Stimulated activated memory B cell treated with anti-CD40 and anti-IgM and Interleukin-4, amounts not matched to agents 10 μg/mL and 1 μg/mL and 100 μg/mL, for 72 hours (primary cell): ENCODE results near the gene UFL1.
"Not testable (repeated sequence)": the region's sequence is repeated elsewhere in the genome, so short reads cannot be mapped to it uniquely, and the experiment has no call there.

Experiments
- ATAC-seq: fragments of 150-1000 bp; cut with Tn5 transposase; 2 replicates; pipeline ENCODE4 v1.10.0; 2021
- H3K27ac Mint-ChIP-seq: one replicate; pipeline ENCODE4 v1.8.0; 2022; ENCODE audit warnings: mild to moderate bottlenecking, mixed read lengths
- H3K27me3 Mint-ChIP-seq: one replicate; pipeline ENCODE4 v1.8.0; 2022; ENCODE audit warnings: mixed read lengths
- H3K36me3 Mint-ChIP-seq: one replicate; pipeline ENCODE4 v1.8.0; 2022; ENCODE audit warnings: mixed read lengths
- H3K4me1 Mint-ChIP-seq: one replicate; pipeline ENCODE4 v1.8.0; 2022; ENCODE audit warnings: mixed read lengths
- H3K4me3 Mint-ChIP-seq: one replicate; pipeline ENCODE4 v1.8.0; 2022; ENCODE audit warnings: mild to moderate bottlenecking, moderate library complexity, mixed read lengths
- H3K9me3 Mint-ChIP-seq: one replicate; pipeline ENCODE4 v1.8.0; 2022; ENCODE audit warnings: mixed read lengths

The UFL1 gene

DNA sequence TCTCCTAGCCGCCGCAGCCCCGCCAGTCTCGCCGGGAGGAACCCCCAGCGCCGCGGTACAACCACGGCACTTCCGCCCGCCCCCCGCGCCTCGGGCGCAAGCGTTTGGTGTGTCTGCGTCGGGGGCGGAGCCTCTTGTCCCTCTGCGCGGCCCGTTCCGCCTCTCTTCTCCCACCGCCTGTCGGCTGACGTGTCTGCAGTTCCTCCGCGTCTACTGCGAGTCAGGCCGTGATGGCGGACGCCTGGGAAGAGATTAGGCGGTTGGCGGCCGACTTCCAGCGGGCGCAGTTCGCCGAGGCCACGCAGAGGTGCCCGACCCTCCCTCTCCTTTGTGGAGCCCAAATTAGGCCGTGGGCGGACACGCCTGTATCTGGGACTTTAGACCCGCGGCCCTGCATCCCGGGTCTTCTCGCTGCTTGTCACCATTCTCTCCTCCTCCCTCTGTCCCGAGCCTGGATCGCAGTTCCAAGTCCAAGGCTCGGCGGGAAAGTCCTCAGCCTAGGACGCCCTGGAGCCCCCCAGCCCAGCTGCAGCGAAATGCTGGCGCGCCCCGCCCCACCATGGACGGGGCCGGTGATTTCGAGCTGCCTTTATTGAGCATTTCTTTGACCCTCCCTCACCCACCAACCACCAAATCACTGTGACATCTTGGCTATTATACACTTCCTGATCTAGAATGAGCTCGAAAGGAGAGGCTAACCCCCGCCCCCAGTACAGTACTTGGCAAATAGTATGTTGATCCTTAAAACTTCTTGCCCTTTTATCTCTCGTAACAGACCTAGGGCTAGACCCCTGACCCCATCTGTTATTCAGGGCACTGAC, at the start of gene UFL1:
Gene UFL1 (plus strand): TSS at position 163 of the 821 bp plus-strand sequence. CDS start 68 bp downstream, at position 231.
- Mint-ChIP-seq H3K4me1 (peaks cover 18% of the 10 kb centered on the region), H3K4me3 (peak within 1 kb of the TSS; percentile 99), H3K36me3 (peaks cover 9% of the 10 kb centered on the region), H3K9me3 (no peaks in the 10 kb centered on the region), H3K27me3 (no peaks in the 10 kb centered on the region), H3K27ac (peak within 1 kb of the TSS; percentile 98)
- peak; percentile 99 for ATAC-seq

DNA sequence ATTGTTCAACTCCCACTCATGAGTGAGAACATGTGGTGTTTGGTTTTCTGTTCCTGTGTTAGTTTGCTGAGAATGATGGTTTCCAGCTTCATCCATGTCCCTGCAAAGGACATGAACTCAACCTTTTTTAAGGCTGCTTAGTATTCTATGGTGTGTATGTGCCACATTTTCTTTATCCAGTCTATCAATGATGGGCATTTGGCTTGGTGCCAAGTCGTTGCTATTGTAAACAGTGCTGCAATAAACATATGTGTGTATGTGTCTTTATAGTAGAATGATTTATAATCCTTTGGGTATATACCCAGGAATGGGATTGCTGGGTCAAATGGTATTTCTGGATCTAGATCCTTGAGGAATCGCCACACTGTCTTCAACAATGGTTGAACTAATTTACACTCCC, 49.3 kb upstream of the UFL1 start:
- H3K4me3 Mint-ChIP-seq, H3K27ac Mint-ChIP-seq, H3K4me1 Mint-ChIP-seq, H3K36me3 Mint-ChIP-seq, ATAC-seq, H3K27me3 Mint-ChIP-seq: not testable (repeated sequence)
- peaks cover 30% of the 10 kb centered on the region for H3K9me3 Mint-ChIP-seq

DNA sequence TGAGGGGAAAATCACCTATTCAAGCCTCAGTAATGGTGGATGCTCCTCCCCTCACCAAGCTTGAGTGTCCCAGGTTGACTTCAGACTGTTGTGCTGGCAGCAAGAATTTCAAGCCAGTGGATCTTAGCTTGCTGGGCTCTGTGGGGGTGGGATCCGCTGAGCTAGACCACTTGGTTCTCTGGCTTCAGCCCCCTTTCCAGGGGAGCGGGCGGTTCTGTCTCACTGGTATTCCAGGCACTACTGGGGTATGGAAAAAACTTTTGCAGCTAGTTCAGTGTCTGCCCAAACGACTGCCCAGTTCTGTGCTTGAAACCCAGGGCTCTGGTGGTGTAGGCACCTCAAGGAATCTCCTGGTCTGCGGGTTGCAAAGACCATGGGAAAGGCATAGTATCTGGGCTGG, 42.9 kb upstream of the UFL1 start:
- Mint-ChIP-seq H3K4me1 (no peaks in the 10 kb centered on the region), H3K27me3 (no peaks in the 10 kb centered on the region), H3K4me3 (no peak overlapping the region), H3K9me3 (peaks cover 36% of the 10 kb centered on the region), H3K36me3 (no peaks in the 10 kb centered on the region), H3K27ac (no peak overlapping the region)
- no peak for ATAC-seq

DNA sequence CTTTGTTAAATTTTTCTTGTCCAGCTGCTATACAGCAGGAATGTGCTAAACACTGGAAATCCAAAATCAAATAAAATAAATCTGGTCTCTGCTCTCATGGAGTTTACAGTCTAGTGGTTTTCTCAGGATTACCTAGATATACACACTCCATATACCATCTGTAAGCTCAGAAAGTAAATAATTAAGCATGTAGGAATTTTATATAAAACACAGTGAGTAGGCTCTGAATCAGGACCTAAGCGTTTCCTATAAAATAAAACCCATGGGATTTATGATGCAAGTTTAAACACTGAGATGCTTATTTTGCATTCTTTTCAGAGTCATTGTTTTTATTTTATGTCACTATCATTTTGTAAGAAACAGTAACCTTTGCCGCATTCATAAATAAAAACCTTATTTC, 29.7 kb upstream of the UFL1 start:
- Mint-ChIP-seq H3K27ac (no peak overlapping the region), H3K27me3 (no peaks in the 10 kb centered on the region), H3K4me3 (no peak overlapping the region), H3K36me3 (peaks cover 6% of the 10 kb centered on the region), H3K4me1 (no peaks in the 10 kb centered on the region), H3K9me3 (peaks cover 25% of the 10 kb centered on the region)
- no peak for ATAC-seq

DNA sequence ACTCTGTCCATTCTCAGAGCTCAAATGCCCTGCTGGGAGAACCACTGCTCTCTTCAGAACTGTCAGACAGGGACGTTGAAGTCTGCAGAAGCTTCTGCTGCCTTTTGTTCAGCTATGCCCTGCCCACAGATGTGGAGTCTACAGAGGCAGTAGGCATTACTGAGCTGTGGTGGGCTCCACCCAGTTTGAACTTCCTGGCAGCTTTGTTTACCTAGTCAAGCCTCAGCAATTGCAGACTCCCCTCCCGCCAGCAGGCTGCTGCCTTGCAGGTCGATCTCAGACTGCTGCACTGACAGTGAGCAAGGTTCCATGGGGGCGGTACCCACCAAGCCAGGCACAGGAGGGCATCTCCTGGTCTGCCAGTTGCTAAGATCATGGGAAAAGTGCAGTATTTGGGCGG, 21.8 kb upstream of the UFL1 start:
- Mint-ChIP-seq H3K4me1 (peaks cover 7% of the 10 kb centered on the region), H3K36me3 (peaks cover 39% of the 10 kb centered on the region), H3K27ac (no peak overlapping the region), H3K4me3 (no peak overlapping the region), H3K27me3 (no peaks in the 10 kb centered on the region), H3K9me3 (peaks cover 25% of the 10 kb centered on the region)
- no peak for ATAC-seq

DNA sequence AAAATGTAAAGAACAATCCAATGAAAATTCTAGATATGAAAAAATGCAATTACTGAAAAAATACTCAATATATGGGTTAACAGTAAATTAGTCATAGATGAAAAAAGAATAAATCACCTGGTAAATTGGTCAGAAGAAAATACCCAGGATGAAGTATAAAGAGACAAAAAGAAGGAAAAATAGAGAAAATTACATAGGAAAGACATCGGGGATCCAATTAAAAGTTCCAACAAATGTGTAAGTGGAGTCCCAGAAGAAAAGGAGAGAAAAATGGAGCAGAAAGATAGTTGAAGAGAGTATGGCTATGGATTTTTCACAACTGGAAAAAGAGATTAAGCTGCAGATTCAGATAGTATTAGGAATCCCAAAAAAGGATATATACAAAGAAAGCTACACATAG, 18.7 kb upstream of the UFL1 start:
- H3K27me3 Mint-ChIP-seq, result no peaks in the 10 kb centered on the region
- no peak overlapping the region for H3K27ac Mint-ChIP-seq
- ATAC-seq, result no peak
- peaks cover 7% of the 10 kb centered on the region for H3K4me1 Mint-ChIP-seq
- peaks cover 18% of the 10 kb centered on the region for H3K9me3 Mint-ChIP-seq
- no peak overlapping the region for H3K4me3 Mint-ChIP-seq
- H3K36me3 Mint-ChIP-seq, result peaks cover 49% of the 10 kb centered on the region

DNA sequence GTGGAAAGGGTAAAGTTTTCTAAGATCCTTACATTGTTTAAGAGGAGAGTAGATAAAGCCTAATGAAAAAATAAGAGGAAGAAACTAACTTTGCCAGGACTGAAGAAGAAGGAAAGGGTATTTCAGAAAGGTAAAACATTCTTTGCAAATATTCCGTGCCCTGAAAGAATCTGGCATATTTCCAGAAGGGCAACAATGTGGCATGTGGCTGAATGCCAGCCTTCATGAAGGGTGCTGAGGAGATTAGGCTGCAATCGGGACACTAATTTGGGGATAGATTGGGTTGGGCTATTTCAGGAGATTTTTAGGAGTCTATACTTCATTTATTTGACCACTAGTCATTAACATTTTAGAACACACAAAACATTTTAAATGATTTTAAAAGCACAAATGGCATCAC, 16.2 kb upstream of the UFL1 start:
- Mint-ChIP-seq H3K27ac (no peak overlapping the region), H3K9me3 (peaks cover 17% of the 10 kb centered on the region), H3K36me3 (peaks cover 59% of the 10 kb centered on the region), H3K27me3 (no peaks in the 10 kb centered on the region), H3K4me1 (peaks cover 4% of the 10 kb centered on the region), H3K4me3 (no peak overlapping the region)
- no peak for ATAC-seq

DNA sequence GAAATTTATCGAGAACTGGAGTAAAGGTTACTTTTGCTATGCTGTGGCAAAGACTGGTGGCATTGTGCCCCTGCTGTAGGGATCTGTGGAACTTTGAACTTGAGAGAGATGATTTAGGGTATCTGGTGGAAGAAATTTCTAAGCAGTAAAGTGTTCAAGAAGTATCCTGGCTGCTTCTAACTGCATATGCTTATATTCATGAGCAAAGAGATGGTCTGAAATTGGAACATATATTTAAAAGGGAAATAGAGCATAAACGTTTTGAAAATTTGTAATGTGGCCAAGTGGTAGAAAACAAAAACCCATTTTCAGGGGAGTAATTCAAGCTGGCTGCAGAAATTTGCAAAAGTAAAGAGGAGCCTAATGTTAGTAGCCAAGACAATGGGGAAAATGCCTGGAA, 12.3 kb upstream of the UFL1 start:
- no peak for ATAC-seq
- no peaks in the 10 kb centered on the region for H3K4me1 Mint-ChIP-seq
- H3K4me3 Mint-ChIP-seq, result no peak overlapping the region
- no peak overlapping the region for H3K27ac Mint-ChIP-seq
- H3K36me3 Mint-ChIP-seq, result peaks cover 50% of the 10 kb centered on the region
- H3K9me3 Mint-ChIP-seq, result peaks cover 14% of the 10 kb centered on the region
- H3K27me3 Mint-ChIP-seq, result no peaks in the 10 kb centered on the region

DNA sequence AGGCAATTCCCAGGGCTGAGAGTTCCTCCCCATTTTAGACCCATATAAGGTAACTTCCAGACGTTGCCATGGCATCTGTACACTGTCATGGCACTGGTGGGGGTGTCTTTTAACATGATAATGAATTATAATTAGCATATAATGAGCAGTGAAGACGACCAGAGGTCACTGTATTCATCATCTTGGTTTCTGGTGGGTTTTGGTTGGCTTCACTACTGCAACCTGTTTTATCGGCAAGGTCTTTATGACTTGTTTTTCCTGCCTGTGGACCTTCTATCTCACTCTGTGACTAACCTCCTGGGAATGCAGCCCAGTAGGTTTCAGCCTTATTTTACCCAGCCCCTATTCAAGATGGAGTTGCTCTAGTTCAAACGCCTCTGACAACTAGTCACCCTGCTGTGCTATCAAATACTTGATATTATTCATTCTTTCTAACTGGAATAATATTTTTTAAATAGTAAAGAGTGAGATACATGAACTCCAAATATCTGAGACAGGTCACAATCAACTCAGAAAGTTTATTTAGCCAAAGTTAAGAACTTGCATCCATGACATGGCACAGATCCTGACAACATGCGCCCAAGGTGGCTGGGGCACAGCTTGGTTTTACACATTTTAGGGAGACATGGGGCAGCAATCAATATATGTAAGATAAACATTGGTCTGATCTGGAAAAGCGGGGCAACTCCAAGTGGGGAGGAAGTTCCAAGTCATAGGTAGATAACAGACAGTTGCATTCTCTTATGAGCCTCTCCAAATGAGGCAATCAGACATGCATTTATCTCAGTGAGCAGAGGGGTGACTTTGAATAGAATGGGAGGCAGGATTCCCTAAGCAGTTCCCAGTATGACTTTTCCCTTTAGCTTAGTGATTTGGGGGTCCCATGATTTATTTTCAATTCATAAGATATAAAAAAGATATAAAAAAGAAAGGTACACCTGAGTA, 1.2 kb upstream of the UFL1 start:
- H3K27ac Mint-ChIP-seq, result peak overlapping the region; percentile 98
- ATAC-seq, result no peak

DNA sequence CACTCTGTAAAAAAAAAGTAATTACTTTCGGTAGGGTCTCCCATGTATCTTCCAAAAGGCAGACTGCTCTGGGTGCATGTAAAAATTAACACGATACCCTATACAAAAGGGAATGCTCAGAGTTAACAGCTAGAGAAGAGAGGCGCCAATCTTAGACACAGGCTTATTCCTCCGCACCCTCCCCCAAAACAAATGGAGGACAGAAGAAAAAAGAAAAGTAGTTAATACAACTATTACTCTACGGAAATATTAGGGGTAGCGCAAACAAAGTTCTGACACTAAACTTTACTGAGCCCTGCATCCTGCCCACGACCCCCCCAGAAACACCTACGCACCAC, 331 bp upstream of the UFL1 start:
- peak; percentile 37 for ATAC-seq
- H3K4me1 Mint-ChIP-seq, result peaks cover 18% of the 10 kb centered on the region
- peak overlapping the region; percentile 98 for H3K27ac Mint-ChIP-seq

More for the DNA sequence above, 1.2 kb upstream of the UFL1 start:
- Mint-ChIP-seq H3K36me3 (no peaks in the 10 kb centered on the region), H3K27me3 (no peaks in the 10 kb centered on the region), H3K4me3 (peak overlapping the region; percentile 99), H3K9me3 (no peaks in the 10 kb centered on the region), H3K4me1 (peaks cover 18% of the 10 kb centered on the region)

DNA sequence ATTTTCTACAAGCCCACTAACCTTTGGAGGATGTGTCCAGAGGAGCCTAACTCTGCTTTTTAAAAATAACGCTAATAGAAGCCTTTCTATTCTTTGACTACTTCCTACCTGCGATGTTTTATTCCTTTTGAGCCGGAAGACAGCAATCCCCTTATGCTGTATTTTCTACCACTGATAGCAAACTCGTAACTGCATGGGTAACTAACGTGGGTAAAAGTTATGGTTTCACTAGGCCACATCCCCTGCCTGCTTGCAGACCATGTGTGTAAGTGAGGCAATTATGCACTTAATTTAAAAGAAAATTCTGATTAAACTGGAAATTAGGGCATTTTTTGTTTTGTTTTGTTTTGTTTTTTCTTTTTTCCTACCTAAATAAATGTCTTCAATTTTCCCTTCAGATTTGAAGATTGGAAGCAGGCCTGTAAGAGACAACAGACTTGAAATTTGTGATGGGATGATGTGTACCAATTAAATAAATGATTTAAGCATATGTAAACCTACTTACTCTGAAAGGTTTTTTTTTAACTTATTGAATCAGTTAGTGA, 931 bp downstream of the UFL1 start:
- peak overlapping the region; percentile 99 for H3K4me3 Mint-ChIP-seq
- ATAC-seq, result no peak
- no peaks in the 10 kb centered on the region for H3K9me3 Mint-ChIP-seq
- peaks cover 18% of the 10 kb centered on the region for H3K4me1 Mint-ChIP-seq
- H3K27ac Mint-ChIP-seq, result peak overlapping the region; percentile 98
- peaks cover 9% of the 10 kb centered on the region for H3K36me3 Mint-ChIP-seq
- no peaks in the 10 kb centered on the region for H3K27me3 Mint-ChIP-seq

More for the DNA sequence above, 331 bp upstream of the UFL1 start:
- peak overlapping the region; percentile 99 for H3K4me3 Mint-ChIP-seq
- H3K36me3 Mint-ChIP-seq, result peaks cover 7% of the 10 kb centered on the region
- no peaks in the 10 kb centered on the region for H3K9me3 Mint-ChIP-seq
- H3K27me3 Mint-ChIP-seq, result no peaks in the 10 kb centered on the region

DNA sequence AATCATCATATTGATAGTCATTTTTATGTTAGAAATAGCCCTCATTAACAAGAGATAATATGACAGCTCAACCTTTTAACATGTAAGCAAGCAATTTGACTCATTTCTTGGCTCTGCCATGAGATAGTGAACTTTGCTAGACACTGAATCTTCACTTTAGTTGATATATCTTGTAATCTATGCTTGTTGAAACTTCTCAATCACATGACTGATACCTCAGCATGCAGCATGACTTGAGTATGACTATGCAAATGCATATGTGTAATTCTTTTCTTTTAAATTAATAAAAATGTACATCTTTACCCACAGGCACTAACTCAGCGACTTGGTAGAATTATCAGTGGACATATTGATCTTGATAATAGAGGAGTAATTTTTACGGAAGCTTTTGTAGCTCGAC, 6.6 kb downstream of the UFL1 start:
- ATAC-seq, result no peak
- H3K27me3 Mint-ChIP-seq, result no peaks in the 10 kb centered on the region
- peaks cover 53% of the 10 kb centered on the region for H3K36me3 Mint-ChIP-seq
- peaks cover 25% of the 10 kb centered on the region for H3K4me1 Mint-ChIP-seq
- H3K27ac Mint-ChIP-seq, result no peak overlapping the region
- peaks cover 6% of the 10 kb centered on the region for H3K9me3 Mint-ChIP-seq
- H3K4me3 Mint-ChIP-seq, result no peak overlapping the region

DNA sequence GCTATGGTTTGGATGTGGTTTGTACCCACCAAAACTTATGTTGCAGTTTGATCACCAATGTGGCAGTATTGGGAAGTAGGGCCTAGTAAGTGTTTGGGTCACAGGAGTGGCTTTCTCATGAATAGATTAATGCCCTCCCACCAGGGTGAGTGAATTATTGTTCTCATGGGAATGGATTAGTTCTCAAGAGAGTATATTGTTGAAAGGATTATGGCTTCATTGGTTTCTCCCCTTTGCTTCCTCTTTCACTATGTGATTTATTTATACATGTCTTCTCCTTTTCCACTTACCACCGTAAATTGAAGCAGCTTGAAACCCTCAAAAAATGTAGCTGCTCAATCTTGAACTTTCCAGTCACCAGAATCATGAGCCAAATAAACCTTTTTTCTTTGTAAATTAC, 10.8 kb downstream of the UFL1 start:
- Mint-ChIP-seq H3K4me3 (no peak overlapping the region), H3K9me3 (peaks cover 6% of the 10 kb centered on the region), H3K27me3 (no peaks in the 10 kb centered on the region), H3K36me3 (peaks cover 52% of the 10 kb centered on the region), H3K4me1 (peaks cover 22% of the 10 kb centered on the region), H3K27ac (no peak overlapping the region)
- no peak for ATAC-seq

DNA sequence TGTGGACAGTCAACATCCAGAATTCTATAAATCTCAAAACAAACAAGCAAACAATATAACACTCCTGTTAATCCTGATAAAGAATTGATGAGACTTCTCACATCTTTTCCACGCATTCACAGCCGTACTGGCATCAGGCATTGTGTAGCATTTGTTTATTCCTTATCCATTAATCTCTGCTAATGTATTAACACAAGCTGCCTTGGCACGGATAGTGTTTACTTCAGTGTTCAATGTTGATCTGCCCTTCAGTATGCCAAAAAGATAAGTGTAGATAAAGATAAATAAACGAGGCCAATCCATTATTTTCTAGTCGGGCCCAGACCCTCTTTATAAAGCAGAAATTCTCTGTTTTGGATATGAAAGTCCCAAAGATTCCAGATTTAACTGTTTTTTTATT, 16.1 kb downstream of the UFL1 start:
- Mint-ChIP-seq H3K27ac (no peak overlapping the region), H3K27me3 (no peaks in the 10 kb centered on the region), H3K4me3 (no peak overlapping the region), H3K4me1 (peaks cover under 1% of the 10 kb centered on the region), H3K36me3 (peaks cover 43% of the 10 kb centered on the region), H3K9me3 (no peaks in the 10 kb centered on the region)
- no peak for ATAC-seq

DNA sequence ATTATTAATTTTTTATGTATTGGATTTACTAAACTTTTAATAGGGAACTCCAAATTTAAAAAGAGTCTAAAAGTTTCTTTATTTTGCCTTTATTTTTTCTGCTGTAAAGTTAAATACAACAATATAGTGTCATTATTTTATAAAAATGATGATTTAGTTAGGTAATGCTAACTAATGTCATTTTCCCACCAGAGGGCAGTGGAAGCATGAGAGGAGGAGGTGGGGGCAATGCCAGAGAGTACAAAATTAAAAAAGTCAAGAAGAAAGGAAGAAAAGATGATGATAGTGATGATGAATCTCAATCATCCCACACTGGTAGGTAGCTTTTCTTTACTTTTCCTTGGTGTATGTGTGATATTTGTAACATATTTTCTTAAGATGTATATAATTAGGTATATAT, 21.1 kb downstream of the UFL1 start:
- H3K9me3 Mint-ChIP-seq, result no peaks in the 10 kb centered on the region
- H3K4me3 Mint-ChIP-seq, result no peak overlapping the region
- peaks cover 60% of the 10 kb centered on the region for H3K36me3 Mint-ChIP-seq
- ATAC-seq, result no peak
- H3K4me1 Mint-ChIP-seq, result no peaks in the 10 kb centered on the region
- no peaks in the 10 kb centered on the region for H3K27me3 Mint-ChIP-seq
- H3K27ac Mint-ChIP-seq, result no peak overlapping the region
